ENCODE data around the gene ANKRD44.
"Not testable (repeated sequence)": the region's sequence is repeated elsewhere in the genome, so short reads cannot be mapped to it uniquely, and the experiment has no call there.

ANKRD44 gene

DNA sequence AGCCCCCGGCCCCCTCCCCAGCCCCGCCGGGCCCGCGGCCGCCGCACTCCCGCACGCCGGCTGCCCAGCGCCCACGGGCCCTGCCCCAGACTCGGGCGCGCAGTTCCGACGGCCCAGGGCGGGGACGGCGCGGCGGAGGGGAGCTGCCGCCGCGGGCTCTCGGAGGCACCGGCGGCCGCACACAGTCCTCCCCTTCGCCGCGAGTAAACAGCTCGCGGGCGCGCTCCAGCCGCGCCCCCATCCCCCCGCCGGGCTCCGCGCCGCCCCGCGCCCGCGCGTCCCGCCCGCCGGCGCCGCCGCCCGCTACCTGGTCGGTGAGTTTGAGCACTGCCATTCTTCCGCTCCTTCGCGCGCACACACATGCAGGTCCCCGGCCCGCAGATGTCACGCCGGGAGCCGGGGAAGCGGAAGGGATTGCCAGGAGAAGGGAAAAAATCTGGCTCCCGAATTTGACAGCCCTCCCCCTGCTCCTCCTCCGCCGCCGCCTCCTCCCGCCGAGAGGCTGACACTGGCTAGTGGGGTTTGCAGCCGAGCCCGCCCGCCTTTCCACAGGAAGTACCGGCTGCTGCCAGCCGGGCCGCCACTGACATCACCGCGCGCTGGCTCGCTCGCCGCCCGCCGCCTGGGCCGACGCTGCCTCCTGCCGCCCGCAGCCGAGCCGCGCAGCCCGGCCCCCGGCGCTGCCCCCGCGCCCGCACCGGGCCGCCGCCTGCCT, at the start of gene ANKRD44:
Gene ANKRD44, minus strand, starts transcription at position 510 of the 715 bp plus-strand sequence. Its CDS starts 176 bp downstream, at position 334.
- peak; percentile 89 for DNase-seq (ENCODE audit: low spot score)

DNA sequence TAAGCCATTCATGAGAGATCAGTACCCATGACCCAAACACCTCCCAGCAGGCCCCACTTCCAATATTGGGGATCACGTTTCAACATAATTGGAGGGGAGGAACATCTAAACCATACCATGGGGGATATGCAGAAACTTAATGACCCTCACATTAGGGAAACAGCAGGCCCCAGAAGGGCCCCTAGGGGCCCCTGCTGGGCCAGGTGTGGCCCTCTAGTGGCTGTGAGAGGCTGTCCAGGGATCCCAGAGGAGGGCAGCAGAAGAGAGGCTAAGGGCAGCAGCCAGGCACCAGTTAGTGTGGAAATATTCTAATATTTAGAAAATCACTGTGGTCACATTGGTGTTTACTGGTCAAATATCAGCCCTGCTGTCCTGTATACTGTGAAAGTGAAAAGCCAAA, 49.3 kb upstream of the ANKRD44 start:
- DNase-seq (ENCODE audit: low spot score) = no peak

DNA sequence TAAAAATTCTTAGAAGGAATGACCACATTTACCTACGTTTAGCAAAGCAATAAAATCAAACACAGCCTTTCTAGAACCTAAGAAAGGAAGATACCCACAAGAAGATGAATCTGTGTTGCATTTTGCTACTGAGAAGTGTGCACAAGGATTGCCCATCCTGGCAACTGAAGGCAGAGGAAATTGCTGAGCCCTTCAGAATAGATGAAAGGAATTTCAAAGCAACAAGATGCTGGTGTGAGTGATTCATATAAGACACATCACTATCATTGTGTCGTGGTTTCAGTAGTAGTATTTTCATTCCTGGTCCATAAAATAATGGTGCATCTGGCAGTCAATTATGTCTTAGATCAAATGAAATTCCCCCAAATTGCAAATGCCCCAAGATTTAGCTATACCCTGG, 48.4 kb upstream of the ANKRD44 start:
- DNase-seq (ENCODE audit: low spot score) = no peak

DNA sequence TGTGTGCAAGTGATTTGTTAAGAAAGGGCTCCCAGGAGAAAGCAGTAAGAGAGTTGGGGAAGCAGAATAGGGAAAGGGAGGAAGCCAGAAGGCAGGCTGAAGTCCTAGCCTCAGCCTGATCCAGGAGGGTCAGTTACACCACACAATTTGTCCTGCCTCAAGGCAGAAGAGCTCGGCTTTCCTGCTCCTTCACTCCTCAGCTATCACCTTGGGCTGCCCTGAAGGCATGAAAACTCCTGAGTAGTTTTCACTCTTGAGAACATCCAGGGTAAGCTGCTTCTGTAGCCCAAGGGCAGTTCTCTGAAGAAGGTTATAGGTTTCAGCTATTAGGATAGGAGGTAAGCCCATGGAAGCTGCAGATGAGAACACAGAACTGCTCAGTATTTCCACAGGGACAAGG, 47.4 kb upstream of the ANKRD44 start:
- DNase-seq (ENCODE audit: low spot score) = no peak

DNA sequence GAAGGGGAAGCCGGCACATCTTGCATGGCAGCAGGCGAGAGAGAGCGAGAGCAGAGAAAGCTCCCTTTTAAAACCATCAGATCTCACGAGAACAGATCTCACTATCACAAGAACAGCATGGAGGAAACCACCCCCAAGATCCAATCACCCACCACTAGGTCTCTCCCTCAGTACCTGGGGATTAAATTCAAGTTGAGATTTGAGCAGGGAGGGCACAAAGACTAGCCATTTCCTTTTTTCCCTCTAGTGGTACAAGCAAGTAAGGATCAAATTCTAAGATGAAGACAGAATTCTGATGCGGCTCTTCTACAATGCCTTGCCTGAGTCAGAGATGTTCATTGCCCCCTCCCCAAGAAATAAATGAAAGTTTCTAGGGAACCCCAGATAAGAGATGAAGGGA, 45.6 kb upstream of the ANKRD44 start:
- no peak for DNase-seq (ENCODE audit: low spot score)

DNA sequence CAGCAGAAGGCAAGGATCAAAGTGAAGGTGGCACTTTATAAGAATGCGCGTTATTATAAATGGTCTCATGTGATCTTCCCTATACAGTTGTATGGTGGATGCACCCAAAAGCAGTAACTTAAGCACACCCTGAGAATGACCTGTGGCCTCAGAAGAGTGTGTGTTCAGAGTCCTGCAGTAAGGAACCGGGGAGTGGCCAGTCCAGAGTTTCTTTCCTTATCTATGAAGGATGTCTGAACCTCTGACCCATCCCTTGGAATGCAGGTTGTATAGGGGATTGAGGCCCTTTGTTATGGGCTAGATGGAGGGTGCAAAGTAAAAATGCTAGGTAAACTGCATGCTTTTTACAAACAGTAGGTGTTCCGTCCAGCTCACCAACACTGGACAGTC, 43.6 kb upstream of the ANKRD44 start:
- DNase-seq (ENCODE audit: low spot score) = no peak

DNA sequence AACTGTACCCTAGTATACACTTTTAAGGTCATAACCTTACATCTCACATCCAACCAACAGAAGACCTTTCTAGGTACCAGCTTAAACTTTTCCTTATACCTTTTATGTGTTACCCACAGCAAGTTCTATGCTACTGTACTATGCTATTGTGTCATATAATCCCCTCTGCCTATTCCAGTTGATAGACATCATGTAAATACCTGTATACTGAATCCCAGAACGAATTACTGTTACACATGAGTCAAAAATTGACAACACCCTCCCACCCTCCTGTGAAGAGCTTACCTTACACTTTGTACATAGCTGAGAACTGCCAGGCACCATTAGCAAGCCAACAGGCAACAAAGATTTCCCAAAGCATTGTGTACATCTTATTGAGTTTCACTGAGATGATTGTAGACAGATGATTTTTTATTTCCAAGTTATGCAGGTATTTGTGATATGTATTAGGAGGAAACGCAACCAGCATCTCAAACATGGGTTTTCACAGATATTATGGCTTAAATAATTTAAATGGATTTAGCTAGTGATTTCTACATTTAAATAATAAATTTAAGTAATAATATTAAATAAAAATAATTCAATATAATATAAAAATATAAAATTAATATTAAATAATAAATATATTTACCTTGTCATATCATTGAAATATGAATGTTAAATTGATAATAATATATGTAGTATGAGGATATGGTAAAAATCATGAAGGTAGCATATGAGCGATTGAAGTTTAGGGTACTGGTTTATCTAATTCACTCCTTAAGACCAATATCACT, 43.0 kb upstream of the ANKRD44 start:
- no peak for DNase-seq (ENCODE audit: low spot score)

DNA sequence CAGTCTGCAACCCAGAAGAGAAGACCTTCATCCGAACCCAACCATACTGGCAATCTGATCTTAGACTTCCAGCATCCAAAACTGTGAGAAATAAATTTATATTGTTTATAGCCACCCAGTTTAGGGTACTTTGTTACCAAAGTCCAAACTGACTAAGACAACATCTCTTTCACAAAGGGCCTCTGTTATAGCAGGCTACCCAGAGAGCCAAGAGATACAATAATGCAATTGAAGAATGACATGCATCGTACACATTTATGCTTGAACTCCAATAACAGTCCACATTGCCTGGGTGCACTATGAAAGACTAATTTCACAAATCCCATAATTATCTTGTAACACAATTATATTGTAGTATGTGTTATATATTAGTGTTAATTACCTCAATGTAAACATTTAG, 39.1 kb upstream of the ANKRD44 start:
- DNase-seq (ENCODE audit: low spot score) = no peak

DNA sequence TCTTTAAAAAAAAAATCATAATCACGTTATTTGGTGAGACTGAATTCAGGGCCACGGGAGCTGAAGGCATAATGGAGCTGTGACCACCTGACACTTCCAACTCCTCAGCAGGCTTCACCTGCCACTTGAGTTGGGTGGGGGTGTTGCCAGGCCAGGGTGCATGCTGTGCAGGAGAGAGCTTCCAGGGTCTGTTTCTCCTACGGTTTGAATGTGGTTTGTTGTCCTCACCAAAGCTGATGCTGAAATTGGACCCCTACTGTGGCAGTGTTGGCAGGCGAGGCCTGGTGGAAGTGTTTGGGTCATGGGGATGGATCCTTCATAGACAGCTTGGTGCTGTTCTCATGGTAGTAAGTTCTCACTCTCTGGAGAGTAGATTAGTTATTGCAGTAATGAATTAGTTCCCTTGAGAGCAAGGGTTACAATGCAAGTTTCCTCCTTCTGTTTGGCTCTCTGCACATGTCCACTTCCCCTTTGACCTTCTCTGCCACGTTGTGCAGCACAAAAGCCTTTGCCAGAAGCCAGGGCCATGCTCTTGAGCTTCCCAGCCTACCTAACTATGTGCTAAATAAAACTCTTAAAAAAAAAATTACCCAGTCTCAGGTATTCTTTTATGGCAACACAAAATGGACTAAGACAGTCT, 38.3 kb upstream of the ANKRD44 start:
- DNase-seq (ENCODE audit: low spot score) = no peak

DNA sequence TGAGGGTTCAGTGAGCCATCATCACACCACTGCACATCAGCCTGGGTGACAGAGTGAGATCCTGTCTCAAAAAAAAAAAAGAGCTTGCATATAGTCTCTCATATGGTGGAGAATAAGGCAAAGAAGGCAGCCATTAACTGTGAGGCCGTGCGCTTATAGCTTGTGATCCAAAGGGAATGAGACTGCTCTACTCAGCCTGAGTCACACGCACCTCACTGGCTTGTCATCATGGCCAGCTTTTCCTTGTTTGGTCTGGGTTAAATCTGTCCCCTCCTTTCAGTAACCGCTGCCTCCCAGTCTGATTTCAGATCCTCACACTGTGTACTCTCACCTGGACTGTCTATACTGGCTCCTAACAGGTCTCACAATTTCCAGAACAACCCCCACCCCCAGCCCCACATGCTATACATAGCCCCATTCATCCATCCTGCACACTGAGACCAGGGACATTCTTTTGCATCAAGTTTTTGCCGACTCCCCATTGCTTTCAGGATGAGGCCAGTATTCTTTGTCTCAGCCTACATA, 35.3 kb upstream of the ANKRD44 start:
- no peak for DNase-seq (ENCODE audit: low spot score)

DNA sequence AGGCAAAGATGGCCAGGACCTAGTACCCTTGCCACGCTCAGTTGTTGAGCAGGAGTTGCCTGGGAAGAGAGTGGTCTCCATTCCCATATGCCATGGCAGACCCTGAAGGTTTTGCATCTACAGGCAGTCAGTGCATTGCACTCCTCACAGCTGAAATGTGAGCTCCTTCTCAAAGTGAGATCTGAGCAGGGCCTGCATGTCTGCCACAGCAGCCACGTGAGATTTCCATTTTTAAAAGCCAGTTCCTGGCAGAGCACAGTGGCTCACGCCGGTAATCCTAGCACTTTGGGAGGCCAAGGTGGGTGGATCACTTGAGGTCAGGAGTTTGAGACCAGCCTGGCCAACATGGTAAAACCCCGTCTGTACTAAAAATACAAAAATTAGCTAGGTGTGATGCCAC, 33.4 kb upstream of the ANKRD44 start:
- DNase-seq (ENCODE audit: low spot score) = not testable (repeated sequence)

DNA sequence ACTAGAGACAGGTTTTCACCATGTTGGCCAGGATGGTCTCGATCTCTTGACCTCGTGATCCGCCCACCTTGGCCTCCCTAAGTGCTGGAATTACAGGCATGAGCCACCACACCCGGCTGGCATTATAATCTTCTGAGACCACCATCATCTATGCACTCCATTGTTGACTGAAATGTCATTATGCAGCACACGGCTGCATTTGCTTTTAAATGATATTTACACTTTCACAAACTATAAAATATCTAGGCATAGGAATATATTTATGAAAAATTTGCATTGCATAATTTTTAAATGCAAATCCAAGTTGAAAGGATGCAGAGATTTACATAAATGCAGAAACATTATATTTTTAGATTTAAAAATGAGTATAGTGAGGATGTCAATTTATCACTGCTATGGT, 30.0 kb upstream of the ANKRD44 start:
- no peak for DNase-seq (ENCODE audit: low spot score)

DNA sequence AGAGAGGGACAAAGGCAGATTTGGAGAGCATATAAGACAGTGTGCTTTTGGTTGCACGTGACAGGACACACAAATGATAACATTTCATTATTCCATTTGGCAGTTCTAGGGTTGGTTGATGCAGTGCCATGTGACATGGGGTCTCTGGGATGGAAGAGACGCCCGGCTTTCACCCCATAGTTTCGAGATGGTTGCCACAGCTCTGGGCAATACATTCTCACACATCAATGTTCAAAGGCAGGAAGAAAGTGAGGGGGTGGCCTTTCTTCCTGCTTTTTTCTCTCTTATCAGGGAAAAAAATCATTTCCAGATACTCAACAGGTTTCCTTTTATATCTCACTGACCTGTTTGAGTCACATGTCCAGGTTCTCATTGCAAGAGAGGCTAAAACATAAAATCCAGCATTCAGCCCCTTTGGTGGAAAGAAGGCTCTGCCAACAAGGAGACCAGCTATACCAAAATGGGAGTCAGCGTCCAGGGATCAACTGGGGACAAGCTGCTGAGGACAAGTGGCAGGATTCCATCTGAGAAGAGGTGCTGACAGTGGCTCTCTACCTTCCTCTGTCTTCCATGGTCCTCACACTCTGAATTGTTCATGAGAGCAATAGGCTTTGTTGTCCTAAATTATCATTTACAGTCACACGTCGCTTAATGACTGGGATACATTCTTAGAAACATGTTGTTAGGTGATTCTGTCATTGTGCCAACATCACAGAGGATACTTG, 29.1 kb upstream of the ANKRD44 start:
- DNase-seq (ENCODE audit: low spot score) = no peak

DNA sequence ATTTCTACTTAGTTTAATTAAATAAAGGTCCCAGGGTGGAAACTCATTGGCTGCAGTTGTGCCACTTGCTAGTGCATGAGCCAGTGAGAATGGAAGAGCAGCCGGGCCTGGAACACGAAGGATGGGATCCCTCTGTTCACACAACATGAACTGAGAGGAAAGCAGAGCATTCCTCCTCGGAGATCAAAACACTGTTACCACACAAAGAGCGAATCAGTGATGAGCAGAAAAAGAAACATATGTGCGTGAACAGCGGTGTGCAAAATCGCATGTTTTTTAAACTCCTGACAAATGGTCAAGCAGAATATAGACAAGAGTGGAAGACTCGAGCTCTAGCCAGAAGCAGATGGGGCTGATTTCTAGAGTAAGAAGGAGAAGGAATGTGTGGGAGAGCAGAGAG, 28.4 kb upstream of the ANKRD44 start:
- DNase-seq (ENCODE audit: low spot score) = no peak

DNA sequence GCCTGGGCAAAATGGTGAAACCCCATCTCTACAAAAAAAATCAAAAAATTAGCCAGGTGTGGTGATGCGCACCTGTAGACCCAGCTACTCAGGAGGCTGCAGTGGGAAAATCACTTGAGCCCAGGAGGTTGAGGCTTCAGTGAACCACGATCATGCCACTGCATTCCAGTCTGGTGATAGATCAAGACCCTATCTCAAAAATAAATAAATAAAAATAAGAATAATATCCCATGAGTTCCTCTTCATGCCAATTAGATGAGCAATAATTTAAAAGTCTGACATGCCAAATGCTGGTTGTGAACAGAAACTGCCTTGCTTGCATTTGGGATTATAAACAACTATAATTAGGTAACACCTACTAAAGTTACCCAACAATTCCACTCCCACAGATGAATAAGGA, 22.1 kb upstream of the ANKRD44 start:
- no peak for DNase-seq (ENCODE audit: low spot score)

DNA sequence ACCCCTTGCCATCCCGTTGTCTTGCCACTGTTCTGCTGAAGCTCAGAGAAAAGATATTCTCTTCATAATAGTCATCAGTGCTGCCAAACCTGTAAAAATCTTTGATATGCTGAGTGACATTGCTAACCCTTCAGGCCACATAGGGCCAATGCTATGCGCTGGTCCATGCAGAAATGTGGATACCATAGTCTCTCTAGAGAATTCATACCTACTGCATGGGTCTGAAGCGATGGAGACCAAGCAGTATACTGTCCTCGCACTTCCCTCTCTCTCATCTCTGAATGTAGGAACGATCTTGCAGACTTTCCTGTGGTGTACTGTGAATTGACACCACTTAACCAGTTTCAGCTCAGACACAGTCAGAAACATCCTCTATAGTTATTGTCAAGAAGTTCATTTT, 17.9 kb upstream of the ANKRD44 start:
- DNase-seq (ENCODE audit: low spot score) = no peak

DNA sequence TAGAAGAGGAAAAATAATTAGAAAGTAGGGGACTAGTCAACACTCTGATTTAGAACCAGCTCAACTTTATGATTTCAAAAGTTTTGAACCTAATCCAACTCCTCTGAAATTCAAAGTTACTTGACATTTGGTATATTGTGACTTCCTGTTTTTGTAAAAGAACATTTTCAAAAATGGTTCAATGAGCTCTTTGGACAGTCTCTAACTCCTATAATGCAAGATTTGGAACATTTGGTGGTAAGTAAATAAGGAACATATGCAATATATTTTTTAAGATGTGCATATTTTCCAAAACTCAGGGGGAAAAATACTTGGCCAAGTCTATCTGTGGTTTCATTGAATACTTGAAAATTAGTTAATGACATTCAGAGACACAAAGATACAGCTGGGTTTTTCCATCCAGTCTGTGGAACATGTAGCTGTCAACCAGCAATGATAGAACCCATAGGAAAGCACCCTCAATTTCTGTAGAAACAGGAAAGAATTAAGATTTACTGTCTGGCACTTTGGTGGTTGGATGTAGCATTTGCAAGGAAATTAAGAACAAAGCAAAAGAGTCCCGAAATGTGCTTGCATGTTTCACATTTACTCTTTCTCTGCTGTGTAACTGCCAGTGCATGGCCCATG, 17.0 kb upstream of the ANKRD44 start:
- no peak for DNase-seq (ENCODE audit: low spot score)

DNA sequence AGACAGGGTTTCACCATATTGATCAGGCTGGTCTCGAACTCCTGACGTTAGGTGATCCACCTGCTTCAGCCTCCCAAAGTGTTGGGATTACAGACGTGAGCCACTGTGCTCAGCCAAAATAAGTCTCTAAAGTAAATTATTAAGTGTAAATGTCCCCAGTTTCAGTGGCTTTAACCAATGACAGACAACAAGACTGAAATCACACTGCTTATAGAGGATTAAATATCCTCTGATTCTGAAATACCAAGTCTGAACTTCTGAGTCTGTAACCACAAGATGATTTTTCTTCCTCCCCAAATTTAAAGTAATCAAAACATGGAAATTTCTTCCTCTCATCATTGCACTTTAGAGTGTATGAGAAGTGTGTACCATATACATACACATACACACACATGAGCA, 16.5 kb upstream of the ANKRD44 start:
- no peak for DNase-seq (ENCODE audit: low spot score)

DNA sequence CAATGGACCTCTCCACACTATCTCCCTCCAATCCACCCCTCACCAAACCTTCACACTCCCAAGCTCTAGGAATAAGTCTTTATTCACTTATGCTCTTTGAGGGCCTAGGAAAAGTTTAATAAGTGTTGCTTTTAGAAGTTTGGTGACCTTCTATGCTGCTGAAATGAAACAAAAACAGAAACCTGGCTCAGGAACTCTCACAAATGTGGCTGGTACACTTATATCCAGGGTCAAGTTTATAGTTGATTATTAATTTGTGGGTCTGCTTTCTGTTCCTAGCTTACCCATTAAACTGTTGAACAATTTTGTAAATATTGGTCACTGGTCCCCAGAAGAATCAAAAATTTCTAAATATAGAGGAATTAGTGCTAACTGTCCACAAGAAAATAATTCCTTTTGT, 14.2 kb upstream of the ANKRD44 start:
- no peak for DNase-seq (ENCODE audit: low spot score)

DNA sequence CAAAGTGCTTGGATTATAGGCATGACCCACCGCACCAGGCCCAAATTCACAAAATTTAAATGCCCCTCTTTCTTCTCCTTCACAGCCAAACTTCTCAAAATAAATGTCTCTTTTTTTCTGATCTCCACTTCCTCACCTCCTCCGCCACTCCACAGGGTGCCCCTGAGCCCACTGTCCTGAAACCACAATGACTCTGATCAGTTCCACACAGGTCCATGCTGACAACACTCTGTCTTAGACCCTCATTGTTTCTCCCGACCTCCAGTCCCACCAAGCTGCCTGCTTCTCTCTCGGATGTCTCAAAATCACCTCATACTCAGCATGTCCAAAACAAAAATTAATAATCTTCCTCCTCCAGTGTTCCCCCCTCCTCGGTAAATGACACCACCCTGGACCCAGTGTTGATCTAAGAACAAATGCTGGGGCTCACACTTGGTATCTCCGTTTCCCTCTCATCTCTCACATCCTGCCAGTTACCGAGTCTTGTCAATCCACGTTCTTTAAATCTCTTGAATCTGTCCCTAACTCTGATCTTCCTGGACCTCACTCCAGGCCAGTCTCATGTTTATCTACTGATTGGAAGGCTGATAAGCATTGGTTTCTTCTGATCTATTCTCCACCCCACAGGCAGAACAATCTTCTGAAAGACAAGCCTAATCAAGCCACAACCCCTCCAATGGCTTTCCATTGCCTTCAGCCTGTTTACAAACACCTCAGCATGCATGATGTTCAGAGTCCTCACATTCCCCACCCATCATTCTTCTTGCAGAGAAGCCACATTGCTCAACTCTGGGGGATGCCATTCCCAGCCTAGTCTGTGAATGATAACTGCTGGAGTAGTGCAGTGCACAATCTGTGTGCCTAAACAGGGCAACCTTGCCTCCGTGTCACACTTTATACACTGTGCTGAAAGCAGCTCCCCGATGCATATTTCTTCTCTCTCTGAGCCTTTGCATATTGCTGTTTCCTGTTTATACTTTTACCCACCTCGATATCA, 12.4 kb upstream of the ANKRD44 start:
- DNase-seq (ENCODE audit: low spot score) = no peak

DNA sequence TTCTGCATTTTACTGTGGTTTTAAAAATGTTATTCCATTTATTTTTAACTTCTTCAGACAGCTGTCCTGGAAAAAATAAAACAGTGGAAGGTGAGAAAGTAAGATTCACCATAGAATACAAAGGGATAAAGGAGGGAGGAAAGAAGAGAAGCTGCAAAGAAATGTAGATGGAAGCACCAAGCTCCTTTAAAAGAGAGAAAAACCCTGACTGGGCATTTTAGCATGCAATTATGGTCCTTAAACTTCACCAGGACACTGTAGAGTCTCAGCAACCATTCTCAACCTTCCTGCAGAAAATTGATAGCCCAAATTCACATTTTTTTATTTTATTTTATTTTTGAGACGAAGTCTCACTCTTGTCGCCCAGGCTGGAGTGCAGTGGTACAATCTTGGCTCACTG, 11.6 kb upstream of the ANKRD44 start:
- DNase-seq (ENCODE audit: low spot score) = no peak

Measured in ecto neural progenitor cell (in vitro differentiated cells).